Effector CD8-positive, alpha-beta T cell (primary cell): Measurements from ENCODE around the gene NTHL1.

Source experiments
- DNase-seq: peaks from one replicate; lab custom pipeline; 2025; lab: John Stamatoyannopoulos, UW

The NTHL1 gene

DNA sequence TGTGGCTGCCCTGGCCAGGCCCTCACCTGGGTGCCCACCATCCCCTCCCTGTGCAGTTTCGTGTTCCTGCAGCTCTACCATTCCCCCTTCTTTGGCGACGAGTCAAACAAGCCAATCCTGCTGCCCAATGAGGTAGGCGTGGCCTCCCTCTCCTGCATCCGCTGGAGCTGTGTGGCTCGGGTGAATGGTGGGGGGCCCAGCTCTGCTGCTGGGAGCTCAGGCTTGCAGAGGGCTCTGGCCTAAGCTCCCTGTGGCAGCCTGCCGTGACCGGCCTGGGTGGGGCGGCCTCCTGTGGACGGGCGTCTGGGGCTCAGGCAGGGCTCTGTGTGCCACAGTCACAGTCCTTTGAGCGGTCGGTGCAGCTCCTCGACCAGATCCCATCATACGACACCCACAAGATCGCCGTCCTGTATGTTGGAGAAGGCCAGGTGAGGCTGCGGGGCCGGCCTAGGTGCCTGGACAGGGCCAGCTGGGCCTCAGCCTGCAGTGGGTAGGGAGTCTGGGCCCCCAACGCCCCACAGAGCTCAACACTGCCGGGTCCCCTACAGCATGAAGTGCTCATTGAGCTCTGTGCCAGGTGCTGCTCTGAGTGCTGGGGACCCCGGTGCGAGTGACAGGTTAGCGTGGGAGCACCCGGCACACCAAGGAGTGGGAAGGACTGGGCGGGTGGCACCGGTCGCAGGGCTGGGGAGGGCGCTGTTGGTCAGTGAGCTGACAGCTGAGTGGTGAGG, 37.4 kb upstream of the NTHL1 start:
- no peak for DNase-seq

DNA sequence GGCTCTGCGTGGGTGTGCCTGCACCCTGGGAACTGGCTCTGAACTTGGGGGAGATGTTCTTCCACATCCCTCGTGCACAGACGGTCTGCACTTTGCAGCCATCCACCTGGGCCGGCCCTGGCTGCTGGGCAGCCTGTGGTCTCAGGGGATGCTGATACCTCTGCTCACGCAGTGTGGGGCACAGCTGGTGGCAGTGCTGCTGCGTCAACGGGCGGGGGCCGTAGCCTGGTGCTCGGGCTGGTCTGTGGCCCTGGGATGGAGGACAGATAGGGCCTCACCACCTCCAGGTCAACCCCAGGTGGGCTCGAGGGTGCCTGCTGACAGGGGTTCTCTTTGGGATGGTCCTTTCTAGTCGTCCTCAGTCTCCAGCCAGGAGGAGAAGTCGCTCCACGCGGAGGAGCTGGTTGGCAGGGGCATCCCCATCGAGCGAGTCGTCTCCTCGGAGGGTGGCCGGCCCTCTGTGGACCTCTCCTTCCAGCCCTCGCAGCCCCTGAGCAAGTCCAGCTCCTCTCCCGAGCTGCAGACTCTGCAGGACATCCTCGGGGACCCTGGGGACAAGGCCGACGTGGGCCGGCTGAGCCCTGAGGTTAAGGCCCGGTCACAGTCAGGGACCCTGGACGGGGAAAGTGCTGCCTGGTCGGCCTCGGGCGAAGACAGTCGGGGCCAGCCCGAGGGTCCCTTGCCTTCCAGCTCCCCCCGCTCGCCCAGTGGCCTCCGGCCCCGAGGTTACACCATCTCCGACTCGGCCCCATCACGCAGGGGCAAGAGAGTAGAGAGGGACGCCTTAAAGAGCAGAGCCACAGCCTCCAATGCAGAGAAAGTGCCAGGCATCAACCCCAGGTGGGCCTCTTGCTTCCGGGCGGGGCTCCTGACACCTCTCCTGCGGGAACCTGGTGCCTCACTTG, 36.5 kb upstream of the NTHL1 start:
- no peak for DNase-seq

DNA sequence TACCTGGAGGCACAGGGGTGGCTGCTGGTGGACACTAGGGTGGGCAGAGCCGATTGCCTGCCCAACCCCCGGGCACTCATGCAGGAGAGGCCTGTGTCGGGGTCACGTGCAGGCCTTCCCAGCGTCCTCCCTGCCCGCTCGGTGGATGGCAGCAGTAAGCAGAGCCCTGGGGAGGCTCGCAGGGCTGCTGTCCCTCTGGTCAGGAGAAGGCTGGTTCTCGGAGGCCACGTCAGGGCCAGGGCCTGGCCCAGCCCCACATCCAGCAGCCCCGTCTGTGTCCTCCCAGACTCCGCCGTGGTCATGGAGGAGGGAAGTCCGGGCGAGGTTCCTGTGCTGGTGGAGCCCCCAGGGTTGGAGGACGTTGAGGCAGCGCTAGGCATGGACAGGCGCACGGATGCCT, 35.8 kb upstream of the NTHL1 start:
- no peak for DNase-seq

DNA sequence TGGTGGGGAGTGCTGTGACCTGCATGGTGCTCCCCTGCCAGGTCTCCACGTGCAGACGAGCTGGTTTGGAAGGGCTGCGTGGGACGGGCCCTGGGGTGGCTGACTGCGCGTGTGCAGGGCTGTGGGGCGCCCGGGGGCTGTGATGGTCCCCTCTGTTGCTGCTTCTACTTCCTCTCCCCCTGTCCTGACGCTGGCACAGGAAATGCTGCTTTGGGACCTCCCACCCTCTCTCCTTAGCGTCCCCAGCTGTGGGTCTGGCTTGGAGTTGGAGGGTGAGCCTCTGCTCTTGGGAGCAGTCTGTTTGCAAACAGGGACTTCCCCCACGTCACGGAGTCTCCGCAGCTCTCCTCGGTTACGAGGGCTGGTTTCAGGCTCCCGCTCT, 35.3 kb upstream of the NTHL1 start:
- DNase-seq = no peak

DNA sequence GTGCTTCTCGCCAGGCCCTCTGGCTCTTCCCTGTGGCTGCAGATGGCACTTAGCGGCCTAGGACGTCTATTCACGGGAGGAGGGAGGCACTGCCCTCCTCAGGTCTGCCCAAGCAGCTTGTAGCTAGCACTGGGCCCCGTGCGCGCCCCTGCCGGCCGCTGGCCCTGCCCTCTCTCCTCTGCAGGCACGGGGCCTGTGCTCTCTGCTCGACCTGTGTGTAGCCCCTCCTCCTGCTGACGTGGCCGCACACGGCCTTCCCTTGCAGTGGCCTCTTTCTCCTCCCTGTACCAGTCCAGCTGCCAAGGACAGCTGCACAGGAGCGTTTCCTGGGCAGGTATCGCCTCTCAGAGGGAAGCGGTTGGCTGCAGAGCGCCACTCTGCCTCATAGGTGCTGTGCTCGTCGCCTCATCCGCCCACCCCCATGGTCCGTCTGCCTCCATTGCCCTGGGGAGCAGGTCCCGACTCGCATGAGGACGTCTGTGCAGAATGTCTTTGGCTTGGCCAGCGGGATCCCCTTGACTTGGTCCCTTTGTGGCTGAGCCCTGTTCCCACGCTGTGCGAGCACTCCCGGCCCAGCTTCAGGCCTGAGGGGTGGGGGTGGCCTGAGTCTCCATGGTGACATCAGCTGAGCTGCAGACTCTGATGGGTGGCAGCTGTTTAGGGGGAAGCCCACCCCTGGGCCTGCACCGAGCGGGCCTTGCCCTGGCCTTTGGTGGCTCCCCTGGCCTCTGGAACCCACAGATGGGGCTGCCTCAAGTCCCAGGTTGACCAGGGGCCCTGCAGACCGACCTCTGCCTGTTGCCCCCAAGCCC, 34.7 kb upstream of the NTHL1 start:
- no peak for DNase-seq

DNA sequence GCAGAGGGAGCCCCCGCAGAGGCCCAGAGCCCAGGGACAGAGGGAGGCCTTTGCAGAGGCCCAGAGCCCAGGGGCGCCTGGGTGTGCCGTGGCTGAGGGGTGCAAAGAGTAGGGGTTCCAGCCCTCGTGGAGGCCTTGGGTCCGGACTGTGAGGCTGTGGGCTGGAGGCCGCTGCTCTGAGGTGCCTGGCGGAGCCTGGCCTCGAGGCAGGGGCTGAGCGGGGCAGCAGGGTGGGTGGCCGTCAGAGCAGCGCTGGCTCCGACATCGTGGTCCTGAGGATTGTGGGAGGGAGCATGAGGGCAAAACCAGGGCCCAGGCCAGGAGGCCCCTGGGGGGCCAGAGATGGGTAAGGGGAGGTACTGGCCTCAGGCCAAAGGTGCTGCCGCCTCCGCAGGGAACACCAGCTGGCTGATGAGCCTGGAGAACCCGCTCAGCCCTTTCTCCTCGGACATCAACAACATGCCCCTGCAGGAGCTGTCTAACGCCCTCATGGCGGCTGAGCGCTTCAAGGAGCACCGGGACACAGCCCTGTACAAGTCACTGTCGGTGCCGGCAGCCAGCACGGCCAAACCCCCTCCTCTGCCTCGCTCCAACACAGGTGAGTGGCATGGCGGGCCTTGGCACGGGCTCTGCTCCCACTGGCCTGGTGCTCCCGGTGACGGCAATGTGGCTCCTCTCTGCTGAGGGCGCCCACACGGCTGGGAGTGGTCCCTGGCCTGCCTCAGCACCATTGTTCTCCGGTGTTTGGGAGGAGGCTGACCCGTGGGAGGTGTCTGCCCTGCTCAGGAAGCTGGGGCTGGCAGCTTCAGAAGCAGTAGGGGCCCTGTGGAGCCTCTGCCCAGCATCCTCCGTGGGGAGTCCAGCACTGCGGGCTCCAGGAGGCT, 33.8 kb upstream of the NTHL1 start:
- no peak for DNase-seq

DNA sequence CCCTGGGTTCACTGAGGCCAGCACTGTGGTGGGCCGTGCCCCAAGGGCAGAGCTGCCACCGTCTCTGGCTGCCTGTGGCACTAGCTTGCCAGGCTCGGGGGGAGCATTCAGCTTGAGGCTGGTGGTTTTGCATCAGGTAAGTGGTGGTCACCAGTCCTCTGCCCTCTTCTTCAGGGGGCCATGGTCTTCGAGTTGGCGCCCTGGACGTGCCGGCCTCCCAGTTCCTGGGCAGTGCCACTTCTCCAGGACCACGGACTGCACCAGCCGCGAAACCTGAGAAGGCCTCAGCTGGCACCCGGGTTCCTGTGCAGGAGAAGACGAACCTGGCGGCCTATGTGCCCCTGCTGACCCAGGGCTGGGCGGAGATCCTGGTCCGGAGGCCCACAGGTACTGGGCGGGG, 32.4 kb upstream of the NTHL1 start:
- DNase-seq = no peak

DNA sequence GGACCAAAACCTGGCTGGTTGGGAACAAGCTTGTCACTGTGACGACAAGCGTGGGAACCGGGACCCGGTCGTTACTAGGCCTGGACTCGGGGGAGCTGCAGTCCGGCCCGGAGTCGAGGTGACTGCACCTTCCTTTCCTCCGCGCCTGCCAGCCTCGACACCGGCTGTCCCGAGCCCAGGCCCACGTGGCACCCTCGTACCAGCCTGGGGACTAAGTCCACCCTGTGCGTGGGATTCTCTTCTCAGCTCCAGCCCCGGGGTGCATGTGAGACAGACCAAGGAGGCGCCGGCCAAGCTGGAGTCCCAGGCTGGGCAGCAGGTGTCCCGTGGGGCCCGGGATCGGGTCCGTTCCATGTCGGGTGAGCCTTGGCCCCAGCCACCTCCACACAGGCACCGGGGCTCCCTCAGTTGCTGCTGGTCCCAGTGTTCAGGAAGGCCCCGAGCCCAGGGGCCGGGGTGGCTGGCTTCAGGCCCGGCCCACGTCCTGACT, 31.7 kb upstream of the NTHL1 start:
- DNase-seq = no peak

DNA sequence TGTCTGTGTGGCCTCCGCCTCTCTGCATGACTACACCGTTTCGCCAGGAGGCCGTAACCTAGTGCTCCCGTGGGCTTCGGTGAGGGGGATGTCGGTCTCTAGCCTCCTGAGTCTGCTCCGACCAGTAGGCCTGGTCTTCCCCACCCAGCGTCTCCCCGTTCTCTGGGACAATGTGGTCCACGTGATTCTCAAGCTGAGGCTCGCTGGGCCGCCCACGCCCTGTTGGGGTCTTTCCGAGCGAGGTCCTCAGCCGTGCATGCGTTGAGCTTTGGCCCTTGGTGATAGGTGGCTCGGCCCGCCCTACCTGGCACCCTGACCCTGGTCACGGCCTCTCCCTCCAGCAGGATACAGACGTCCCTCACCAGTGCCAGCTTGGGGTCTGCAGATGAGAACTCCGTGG, 31.1 kb upstream of the NTHL1 start:
- DNase-seq = no peak

DNA sequence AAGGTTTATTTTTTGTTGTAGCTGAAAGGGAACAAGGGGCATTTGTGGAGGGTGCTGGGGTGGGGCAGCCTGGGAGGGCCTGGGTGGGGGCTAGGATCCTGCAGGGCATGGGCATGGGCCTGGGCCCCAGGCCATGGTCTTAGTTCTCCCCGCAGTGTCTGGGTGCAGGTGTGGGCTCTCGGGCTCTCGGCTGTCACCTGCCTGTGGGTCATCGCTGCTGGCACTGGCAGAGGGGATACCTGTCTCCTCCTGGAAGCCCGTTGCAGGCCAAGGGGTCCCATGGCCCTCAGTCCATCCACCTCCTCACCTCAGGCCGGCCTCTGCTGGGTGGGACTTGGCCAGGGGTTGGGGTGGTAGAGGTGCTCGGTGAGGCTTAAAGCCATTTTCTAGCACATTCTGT, 30.5 kb upstream of the NTHL1 start:
- DNase-seq = no peak

DNA sequence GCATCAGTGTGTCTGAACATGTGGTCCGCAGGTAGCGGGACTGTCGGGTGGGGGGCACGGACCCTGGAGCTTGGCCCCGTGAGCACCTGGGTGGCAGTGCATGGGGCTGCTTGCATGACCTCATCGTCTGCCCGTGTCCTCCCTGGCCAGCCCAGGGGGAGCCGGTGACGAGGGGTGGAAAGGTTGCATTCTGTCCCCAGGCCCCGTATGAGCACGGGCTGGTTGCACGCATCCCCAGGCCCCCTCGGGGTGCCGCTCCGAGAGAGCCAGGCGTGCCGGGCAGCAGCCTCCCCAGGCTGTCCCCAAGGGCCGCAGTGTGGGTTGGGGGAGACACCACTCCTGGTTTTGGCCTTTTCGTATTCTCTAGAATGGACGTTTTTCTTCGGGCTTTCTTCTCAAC, 30.1 kb upstream of the NTHL1 start:
- no peak for DNase-seq

DNA sequence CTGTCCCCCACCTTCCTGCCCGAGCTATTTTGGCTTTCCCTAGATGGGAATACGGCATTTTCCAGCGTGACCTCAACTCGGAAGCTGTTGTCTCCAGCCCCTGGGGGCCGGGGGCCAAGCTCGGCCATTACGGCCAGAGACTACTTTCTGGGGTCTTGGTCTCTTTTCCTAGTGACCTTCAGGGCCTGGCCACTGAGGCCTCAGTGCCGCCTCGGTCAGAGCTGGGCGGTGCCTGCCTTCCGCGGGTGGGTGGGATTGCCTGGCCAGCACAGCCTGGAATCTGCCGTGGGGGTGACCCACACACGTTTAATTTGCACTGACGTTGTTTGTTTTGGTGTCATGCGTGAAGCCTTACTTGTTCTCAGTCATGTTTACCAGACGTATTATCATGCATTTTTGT, 29.4 kb upstream of the NTHL1 start:
- no peak for DNase-seq

DNA sequence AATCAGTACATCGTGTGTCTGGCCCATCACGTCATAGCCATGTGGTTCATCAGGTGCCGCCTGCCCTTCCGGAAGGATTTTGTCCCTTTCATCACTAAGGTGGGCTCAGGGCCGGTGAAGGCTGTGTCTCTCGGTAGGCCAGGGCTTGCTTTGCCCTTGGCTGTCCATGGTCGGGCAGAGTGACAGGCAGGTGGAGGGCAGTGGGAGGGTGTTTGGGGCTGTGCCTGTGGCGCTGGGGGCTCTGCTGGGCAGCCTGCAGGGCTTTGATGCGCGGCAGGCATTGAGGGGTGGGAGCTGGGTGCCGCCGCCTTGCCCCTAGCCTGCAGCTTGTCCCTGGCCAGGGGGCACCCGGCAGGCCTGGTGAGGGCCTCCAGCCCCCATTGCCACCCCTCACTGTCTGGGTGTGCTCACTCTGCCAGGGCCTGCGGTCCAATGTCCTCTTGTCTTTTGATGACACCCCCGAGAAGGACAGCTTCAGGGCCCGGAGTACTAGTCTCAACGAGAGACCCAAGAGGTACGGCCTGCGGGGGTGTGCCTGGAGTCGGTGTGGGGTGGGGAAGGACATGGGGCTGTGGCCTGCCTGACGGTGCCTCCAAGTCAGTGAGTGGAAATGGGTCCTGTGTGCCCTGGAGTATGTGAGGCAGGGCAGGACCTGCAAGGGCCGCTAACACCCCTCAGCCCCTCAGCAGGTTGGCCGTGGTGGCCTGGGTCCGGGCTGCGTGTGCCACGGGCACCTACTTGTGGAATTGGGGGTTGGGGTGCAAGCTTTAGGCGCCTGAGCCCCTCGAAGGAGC, 28.6 kb upstream of the NTHL1 start:
- DNase-seq = no peak

DNA sequence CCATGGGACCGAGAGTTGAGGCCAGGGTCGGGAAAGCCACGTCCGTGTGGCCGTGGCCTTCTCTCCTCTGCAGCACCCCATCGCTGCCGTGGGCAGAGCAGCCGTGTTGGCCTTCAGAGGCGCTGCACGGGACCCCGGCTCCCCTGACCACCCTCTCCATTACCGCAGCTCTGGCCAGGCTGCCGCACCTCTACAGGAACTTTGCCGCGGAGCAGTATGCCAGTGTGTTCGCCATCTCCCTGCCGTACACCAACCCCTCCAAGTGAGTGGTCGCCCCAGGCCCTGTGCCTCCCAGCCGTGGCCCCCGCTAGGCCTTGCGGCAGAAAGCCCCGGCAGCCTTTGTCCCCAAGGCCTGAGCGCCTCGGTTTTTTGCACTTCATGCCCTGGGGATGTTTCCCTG, 28.0 kb upstream of the NTHL1 start:
- DNase-seq = no peak

DNA sequence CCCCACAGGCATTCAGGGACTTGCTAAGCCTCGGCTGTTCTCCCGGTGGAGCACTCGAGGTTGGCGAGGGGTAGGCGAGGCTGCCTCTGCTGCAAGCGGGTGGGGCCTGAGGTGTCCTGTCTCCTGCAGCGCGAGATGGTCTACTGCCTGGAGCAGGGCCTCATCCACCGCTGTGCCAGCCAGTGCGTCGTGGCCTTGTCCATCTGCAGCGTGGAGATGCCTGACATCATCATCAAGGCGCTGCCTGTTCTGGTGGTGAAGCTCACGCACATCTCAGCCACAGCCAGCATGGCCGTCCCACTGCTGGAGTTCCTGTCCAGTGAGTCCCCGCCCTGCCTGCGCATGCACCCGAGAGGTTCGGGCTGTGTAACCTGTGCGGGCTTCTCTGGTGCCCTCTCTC, 26.4 kb upstream of the NTHL1 start:
- no peak for DNase-seq

DNA sequence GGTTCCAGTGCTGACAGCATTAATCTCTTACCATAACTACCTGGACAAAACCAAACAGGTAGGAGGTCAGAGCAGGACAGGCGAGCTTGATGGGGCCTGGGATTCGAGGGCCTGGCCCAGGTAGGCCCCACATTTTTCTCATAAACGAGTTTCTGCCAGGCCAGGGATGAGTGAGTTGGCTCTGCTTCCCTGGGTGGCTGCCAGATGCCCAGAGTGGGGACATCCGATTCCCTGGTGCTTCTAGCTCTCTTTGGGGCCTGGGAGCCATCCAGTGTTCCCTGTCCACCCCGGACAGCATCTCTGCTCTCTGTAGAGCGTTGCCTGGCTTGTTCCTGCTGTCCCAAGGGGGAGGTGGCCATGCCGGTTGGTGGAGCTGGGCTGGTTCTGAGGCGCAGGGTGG, 25.3 kb upstream of the NTHL1 start:
- DNase-seq = no peak

DNA sequence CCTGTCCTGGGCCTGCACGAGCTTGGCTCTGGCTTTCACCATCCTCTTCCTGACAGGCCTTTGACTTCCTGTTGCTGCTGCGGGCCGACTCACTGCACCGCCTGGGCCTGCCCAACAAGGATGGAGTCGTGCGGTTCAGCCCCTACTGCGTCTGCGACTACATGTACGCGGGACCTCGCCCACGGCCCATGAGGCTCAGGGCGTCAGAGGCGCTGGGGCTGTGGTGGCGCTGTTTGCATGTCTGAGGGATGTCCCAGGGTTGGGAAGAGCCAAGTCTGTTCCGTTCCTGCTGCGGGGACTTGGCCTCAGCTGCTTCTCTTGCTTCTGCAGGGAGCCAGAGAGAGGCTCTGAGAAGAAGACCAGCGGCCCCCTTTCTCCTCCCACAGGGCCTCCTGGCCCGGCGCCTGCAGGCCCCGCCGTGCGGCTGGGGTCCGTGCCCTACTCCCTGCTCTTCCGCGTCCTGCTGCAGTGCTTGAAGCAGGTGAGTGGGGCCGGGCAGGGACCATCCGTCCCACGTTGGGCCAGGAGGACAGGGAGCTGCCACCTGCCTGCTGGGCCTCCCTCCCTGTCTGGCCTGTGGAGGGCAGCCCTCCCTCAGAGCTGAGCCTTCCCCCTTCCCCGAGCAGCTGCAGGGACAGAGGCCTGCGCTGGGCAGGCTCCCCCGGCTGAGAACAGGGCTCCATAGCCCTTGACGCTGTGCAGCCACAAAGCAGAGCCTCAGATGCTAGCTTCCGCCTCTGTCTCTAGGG, 24.0 kb upstream of the NTHL1 start:
- no peak for DNase-seq

DNA sequence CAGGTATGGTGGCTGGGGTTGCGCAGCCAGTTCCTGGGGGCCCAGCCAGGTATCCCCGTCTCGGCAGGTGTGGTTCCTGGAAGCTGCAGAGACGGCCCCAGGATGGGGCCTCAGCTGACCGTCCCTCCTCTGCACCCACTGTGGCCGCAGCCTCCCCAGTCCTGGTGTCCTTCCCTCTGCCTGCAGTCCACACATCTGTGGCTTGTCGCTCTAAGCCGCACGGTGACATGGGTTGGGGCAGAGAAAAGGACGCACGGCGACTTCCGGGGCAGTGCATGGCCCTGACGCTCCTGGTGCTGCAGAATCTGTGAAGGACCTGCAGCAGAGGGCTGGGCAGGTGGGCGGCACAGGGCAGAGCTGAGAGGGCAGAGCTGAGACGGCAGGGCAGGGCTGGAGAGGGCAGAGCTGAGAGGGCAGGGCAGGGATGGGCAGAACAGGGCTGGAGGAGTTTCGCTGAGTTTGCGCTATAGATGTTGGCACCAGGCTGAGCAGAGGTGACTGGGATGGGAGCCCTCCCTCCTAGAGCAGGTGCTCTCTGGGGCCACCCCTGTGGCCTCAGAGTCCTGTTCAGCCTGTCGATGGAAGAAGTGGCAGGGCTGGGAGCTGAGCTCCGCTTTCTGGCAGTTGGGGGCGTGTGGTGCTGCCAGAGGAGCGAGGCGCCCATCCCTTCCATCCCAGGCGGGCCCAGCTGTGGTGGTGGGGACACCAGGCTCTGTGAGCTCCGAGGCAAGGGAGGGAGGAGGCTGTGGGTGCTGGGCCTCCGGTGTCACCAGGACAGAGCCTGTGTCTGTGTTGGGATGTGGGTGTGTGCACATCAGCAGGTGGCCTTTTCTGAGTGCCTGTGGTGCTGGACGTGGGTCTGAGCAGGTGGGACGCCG, 23.2 kb upstream of the NTHL1 start:
- no peak for DNase-seq

DNA sequence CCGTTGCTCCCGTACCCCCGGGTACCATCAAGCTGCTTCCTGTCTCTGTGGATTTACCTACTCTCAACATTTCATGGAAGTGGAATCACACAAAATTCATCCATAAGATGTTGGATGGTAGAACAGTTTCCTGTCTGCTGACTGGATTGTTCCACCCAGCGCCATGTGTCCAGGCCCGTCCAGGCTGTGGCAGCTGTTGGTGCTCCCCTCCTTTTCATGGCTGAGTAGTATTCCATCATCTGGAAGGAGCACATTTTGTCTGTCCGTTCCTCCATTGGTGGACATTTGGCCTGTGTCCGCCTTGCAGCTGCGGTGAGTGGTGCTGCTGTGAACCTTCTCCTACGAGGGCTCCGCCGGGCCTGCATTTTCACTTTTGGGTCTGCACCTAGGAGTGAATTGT, 18.5 kb upstream of the NTHL1 start:
- no peak for DNase-seq
